ENCODE measurements around the gene PCDH9.

The PCDH9 gene

DNA sequence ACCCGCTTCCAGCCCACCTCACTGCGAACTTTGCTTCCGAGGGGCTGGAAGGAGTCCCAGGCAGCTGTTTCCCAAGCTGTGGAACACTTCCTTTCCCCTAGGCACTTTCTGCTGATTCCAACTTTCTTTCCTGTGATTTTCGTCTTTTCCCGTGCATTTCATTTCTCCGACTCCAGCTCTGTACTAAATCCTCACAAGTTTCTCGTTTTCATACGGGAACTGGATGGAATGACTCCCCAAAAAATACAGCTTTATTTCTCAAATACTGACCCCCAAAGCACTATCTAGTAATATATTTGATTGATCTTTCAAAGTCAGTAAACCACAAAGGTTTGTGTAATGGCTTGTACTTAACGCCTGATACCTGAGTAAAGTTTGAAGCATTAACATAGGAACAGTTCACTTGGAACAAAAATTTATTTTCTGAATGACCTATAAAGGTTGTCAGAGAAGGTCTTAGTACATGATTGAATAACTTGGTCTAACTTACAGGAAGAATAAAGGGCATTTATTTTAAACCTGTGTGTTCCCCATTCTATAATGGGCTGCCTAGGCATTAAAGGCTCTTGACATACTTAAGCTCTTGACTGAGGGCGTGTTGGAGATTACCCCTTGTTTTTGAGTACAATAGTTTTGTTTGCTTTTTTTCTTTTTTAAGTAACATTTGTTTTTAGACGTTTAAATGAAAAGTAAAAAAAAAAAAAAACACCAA is 1.3 kb upstream of the PCDH9 start:
- Histone ChIP-seq H3K9me3 (ENCODE audit: control insufficient read depth, insufficient read depth, low read length) (no peaks in the 10 kb centered on the region), H3K36me3 (ENCODE audit: control insufficient read depth, insufficient read depth, low read length) (no peaks in the 10 kb centered on the region), H3K27me3 (ENCODE audit: control insufficient read depth, insufficient read depth, low read length) (peaks cover 26% of the 10 kb centered on the region), H3K4me3 (ENCODE audit: low read depth, low read length) (peak overlapping the region; percentile 91), H3K9ac (ENCODE audit: low read depth, low read length) (peak overlapping the region; percentile 56), H3K4me1 (ENCODE audit: control insufficient read depth, insufficient read depth, low read length) (no peaks in the 10 kb centered on the region)

DNA sequence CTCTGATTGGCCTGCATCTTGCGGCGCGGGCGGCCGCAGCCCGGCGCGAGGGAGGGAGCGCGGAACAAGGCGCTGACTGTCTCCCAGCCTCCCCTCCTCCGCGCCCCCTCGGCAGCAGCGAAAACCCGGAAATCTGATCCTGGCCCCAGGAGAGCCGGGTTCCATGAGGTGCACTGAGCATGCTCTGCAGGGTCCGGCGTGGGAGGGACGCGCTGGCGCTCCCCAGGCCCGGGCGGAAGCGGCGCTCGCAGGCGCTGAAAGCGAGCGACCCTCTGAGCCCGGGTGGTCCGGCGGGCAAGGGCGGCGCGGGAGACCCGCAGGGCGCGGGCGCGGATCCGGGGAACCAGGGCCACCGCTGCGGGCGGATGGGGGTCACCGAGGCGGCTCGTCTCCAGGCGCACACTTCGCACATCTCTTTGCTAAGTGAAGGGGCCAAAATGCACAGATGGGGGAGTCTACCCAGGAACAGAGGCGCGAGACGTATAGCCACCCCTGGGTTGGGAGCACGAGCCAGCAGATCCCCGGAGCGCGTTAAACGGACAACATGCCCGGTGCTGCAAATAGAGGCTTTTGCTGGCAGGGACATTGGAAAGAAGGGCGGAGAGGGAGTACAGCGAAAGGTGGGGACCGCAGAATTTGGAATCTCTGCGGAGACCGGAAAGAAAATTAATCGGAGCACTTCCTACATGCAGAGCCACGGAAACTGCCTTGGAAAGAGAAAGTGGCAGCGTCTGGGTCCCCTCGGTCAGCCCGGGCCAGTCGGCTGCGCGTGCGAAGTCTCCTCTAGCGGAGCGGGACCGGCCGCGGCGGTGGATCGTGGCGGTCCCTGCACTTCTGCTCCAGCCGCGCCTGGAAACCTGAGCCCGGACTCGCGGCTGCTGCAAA is 510 bp upstream of the PCDH9 start:
- Histone ChIP-seq H3K4me3 (ENCODE audit: low read depth, low read length) (peak overlapping the region; percentile 91), H3K4me1 (ENCODE audit: control insufficient read depth, insufficient read depth, low read length) (no peaks in the 10 kb centered on the region), H3K9me3 (ENCODE audit: control insufficient read depth, insufficient read depth, low read length) (no peaks in the 10 kb centered on the region), H3K36me3 (ENCODE audit: control insufficient read depth, insufficient read depth, low read length) (no peaks in the 10 kb centered on the region), H3K27me3 (ENCODE audit: control insufficient read depth, insufficient read depth, low read length) (peaks cover 26% of the 10 kb centered on the region), H3K9ac (ENCODE audit: low read depth, low read length) (peak overlapping the region; percentile 56)

DNA sequence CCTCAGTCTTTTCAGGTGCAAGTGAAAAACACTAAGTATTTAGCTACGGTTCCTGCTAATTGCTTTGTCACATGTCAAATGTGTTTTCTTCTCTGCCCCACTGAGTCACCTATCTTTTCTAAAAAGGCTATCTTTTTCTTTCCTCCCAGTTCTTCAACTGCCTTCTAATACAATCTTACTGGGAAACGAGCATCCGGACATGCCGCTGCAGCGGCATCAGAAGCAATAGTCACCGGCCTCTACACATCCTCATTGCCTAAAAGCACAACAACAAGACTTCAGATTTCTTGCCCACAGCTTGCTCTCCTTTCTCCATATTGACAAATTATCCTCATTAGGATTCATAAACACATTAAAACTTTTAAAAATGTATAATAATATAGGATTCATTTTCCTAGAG is 1.2 kb downstream of the PCDH9 start:
- H3K27me3 ChIP-seq (ENCODE audit: control insufficient read depth, insufficient read depth, low read length): peaks cover 26% of the 10 kb centered on the region
- no peak overlapping the region for H3K9ac ChIP-seq (ENCODE audit: low read depth, low read length)
- no peaks in the 10 kb centered on the region for H3K36me3 ChIP-seq (ENCODE audit: control insufficient read depth, insufficient read depth, low read length)
- no peaks in the 10 kb centered on the region for H3K9me3 ChIP-seq (ENCODE audit: control insufficient read depth, insufficient read depth, low read length)
- H3K4me3 ChIP-seq (ENCODE audit: low read depth, low read length): peak overlapping the region; percentile 91
- peaks cover 2% of the 10 kb centered on the region for H3K4me1 ChIP-seq (ENCODE audit: control insufficient read depth, insufficient read depth, low read length)

DNA sequence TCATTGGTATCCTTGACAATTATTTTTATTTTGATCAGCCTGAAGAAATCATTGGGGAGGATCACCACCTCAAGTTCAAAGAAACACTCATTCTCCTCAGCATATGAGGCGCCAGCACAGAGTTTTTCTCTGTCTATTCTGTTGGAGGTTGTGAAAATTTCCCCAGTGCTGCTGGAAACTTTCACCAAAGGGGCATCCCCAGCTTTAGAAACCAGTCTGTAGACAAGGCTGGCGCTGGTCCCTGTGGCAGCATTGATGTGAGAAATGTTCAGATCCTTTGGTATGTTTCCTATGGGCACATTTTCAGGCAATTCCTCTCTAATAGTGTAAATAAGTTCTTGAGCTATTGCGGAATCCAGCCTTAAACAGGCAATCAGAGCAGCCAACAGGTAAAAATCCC is 2.1 kb downstream of the PCDH9 start:
- Histone ChIP-seq H3K9ac (ENCODE audit: low read depth, low read length) (no peak overlapping the region), H3K4me3 (ENCODE audit: low read depth, low read length) (no peak overlapping the region), H3K36me3 (ENCODE audit: control insufficient read depth, insufficient read depth, low read length) (no peaks in the 10 kb centered on the region), H3K27me3 (ENCODE audit: control insufficient read depth, insufficient read depth, low read length) (peaks cover 26% of the 10 kb centered on the region), H3K4me1 (ENCODE audit: control insufficient read depth, insufficient read depth, low read length) (peaks cover 3% of the 10 kb centered on the region), H3K9me3 (ENCODE audit: control insufficient read depth, insufficient read depth, low read length) (no peaks in the 10 kb centered on the region)

DNA sequence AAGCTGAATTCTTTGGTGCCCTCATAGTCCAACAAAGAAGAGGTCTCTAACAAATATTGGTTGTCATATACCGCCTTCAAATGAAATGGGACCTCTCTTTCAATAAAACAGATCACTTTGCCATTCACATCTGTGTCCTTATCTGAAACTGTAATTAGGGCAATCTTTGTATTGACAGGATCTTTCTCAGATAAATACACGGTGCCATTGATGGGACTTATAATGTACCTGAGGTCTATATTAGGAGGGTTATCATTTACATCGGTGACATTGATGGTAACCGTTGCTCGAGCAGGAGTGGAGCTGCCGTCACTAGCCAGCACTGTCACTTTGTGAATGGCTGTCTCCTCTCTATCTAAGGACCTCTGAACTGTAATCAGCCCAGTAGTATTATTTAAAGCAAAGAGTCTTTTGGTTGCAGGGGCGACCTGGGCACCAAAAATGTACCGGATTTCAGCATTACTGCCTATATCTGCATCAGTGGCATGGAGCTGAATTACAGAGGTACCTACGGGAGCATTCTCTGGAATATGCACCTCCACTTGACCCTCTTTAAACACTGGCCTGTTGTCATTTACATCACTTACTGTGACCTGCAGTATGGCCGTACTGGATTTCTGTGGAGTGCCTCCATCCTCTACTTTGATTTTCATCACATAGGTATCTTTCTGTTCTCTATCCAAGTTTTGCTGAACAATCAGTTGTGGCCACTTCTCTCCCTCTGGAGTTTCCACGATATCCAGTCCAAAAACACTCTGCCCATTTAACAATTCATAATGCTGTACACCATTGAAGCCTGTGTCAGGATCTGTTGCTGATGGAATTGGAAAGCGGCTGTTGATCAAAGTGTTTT is 2.8 kb downstream of the PCDH9 start:
- Histone ChIP-seq H3K4me1 (ENCODE audit: control insufficient read depth, insufficient read depth, low read length) (peaks cover 3% of the 10 kb centered on the region), H3K9ac (ENCODE audit: low read depth, low read length) (no peak overlapping the region), H3K36me3 (ENCODE audit: control insufficient read depth, insufficient read depth, low read length) (no peaks in the 10 kb centered on the region), H3K27me3 (ENCODE audit: control insufficient read depth, insufficient read depth, low read length) (peaks cover 26% of the 10 kb centered on the region), H3K9me3 (ENCODE audit: control insufficient read depth, insufficient read depth, low read length) (no peaks in the 10 kb centered on the region), H3K4me3 (ENCODE audit: low read depth, low read length) (no peak overlapping the region)

DNA sequence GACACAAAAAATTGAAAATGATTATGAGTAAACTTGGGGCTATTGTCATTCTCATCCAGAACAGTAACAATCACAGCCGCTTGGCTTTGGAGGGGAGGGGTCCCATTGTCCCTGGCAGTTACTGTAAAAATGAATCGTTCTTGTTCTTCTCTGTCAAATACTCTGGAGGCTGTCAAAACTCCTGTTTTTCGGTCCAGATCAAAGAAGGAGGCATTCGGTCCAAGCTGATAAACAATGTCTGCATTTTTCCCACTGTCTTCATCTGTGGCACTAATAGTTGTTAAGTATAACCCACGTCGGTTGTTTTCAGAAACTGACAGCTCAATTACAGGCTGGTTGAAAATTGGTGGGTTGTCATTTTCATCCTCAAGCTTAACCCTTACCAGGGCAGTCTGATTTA is 3.4 kb downstream of the PCDH9 start:
- H3K9me3 ChIP-seq (ENCODE audit: control insufficient read depth, insufficient read depth, low read length): no peaks in the 10 kb centered on the region
- H3K9ac ChIP-seq (ENCODE audit: low read depth, low read length): no peak overlapping the region
- H3K4me3 ChIP-seq (ENCODE audit: low read depth, low read length): no peak overlapping the region
- peaks cover 3% of the 10 kb centered on the region for H3K4me1 ChIP-seq (ENCODE audit: control insufficient read depth, insufficient read depth, low read length)
- H3K27me3 ChIP-seq (ENCODE audit: control insufficient read depth, insufficient read depth, low read length): peaks cover 26% of the 10 kb centered on the region
- no peaks in the 10 kb centered on the region for H3K36me3 ChIP-seq (ENCODE audit: control insufficient read depth, insufficient read depth, low read length)

DNA sequence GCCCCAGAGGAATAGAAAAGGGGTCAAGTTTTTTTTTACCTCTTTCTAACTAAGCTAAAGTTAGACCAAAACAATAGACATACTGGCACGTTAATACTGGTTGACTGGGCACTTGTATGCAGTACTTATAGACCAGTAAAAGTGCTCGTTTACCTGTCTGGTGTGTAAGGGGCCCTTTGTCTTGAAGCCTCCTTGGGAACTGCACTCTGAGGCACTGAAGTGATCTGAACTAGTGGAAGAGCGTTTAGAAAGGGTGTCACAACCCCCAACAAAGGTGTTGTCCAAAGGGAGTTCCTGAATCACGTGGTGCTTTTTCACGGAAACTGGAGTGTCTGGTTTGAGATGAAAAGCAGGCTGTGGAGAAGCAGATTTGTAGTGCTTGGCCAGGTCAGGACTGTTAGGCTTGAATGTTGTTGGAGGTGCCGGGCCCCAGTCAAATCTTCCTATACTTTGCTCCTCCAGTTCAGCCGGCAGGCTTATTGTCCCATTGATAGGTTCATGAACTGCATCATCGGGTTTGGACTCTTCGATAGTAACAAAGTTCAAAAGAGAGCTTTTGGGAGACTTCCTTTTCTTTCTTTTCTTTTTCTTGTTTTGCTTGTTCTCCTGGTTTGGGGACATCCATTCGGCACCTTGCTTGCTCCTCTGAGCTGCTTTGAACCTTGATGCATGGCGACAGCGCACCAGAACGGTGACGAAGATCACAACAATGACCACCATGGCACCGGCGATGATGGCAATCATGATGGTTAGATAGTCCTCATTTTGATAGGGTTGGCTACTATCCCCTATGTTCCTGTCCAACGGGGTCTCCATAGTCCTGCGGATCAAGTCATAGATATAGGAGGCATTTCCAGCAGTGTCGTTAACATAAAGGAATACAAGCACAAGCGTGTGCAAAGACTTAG is 4.6 kb downstream of the PCDH9 start:
- Histone ChIP-seq H3K27me3 (ENCODE audit: control insufficient read depth, insufficient read depth, low read length) (peaks cover 26% of the 10 kb centered on the region), H3K4me3 (ENCODE audit: low read depth, low read length) (no peak overlapping the region), H3K9ac (ENCODE audit: low read depth, low read length) (no peak overlapping the region), H3K36me3 (ENCODE audit: control insufficient read depth, insufficient read depth, low read length) (no peaks in the 10 kb centered on the region), H3K9me3 (ENCODE audit: control insufficient read depth, insufficient read depth, low read length) (no peaks in the 10 kb centered on the region), H3K4me1 (ENCODE audit: control insufficient read depth, insufficient read depth, low read length) (peaks cover 3% of the 10 kb centered on the region)

DNA sequence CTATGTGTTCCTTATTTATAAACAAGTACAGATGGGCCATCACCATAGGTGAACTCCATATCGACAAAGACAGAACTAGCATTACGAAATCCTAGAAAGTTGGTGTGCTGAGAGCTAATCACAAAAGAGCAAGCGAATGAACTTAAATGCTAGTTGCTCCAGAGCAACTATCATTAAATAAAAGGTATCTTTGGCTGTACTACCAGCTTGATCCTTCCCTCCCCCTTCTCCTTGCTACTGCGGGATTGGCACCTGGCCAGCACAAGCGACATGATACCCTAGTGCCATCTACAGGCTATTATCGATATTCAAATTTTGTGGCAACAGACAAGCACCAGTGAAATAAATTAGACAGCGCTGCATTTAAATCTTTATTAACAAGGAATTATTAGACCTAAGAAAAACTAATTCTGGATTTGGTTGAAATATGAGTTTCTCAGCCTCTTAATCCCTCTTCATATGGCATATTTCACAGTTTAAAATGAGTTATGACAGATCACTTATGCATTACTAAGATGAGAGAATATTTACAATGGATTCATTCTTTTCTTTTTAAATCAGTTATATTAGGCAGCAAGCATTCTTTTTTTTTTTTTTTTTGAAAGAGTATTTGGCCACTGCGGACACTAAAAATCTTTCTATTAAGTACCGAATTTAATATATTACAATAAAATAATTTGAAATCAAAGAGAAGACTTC is 5.8 kb downstream of the PCDH9 start:
- H3K9ac ChIP-seq (ENCODE audit: low read depth, low read length): no peak overlapping the region
- no peaks in the 10 kb centered on the region for H3K9me3 ChIP-seq (ENCODE audit: control insufficient read depth, insufficient read depth, low read length)
- no peak overlapping the region for H3K4me3 ChIP-seq (ENCODE audit: low read depth, low read length)
- peaks cover 3% of the 10 kb centered on the region for H3K4me1 ChIP-seq (ENCODE audit: control insufficient read depth, insufficient read depth, low read length)
- peaks cover 19% of the 10 kb centered on the region for H3K27me3 ChIP-seq (ENCODE audit: control insufficient read depth, insufficient read depth, low read length)
- H3K36me3 ChIP-seq (ENCODE audit: control insufficient read depth, insufficient read depth, low read length): no peaks in the 10 kb centered on the region

DNA sequence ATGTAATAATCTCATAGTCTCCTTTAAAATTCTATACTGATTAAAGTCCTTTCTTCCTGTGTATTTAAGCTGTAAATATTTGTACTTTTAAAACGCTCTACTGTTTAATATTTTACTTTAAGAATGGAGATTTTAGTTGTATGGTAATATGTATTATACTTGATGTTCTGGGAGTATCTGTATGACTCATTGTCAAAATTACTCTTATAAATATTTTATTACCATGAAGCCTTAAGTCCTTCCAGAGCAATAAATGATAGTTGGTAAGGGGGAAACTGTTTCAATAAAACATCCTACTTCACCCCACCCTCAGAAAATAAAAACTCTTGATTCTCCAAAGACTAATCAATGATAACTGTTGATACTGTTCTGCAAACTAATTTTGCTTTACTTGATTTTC is 6.4 kb downstream of the PCDH9 start:
- Histone ChIP-seq H3K9ac (ENCODE audit: low read depth, low read length) (no peak overlapping the region), H3K4me1 (ENCODE audit: control insufficient read depth, insufficient read depth, low read length) (peaks cover 3% of the 10 kb centered on the region), H3K27me3 (ENCODE audit: control insufficient read depth, insufficient read depth, low read length) (peaks cover 14% of the 10 kb centered on the region), H3K9me3 (ENCODE audit: control insufficient read depth, insufficient read depth, low read length) (no peaks in the 10 kb centered on the region), H3K36me3 (ENCODE audit: control insufficient read depth, insufficient read depth, low read length) (no peaks in the 10 kb centered on the region), H3K4me3 (ENCODE audit: low read depth, low read length) (no peak overlapping the region)

DNA sequence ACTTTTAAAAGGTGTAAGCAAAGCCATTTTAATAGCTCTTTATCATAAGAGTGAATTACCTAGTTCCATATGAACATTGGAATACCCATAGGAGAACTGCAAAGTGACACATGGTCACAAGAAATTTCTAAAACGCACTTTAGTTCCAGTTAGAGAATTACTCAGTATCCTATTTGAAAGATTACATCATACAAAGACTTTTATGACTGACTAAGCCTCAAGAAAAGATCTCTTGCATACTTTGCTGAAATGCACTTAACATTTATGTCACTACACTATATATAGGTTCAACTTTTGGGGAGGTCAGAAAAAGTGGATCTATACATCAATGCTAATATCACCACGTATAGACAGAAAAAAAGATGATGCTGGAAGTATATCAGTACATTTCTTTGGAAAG is 7.1 kb downstream of the PCDH9 start:
- no peaks in the 10 kb centered on the region for H3K36me3 ChIP-seq (ENCODE audit: control insufficient read depth, insufficient read depth, low read length)
- H3K9me3 ChIP-seq (ENCODE audit: control insufficient read depth, insufficient read depth, low read length): no peaks in the 10 kb centered on the region
- no peak overlapping the region for H3K9ac ChIP-seq (ENCODE audit: low read depth, low read length)
- no peak overlapping the region for H3K4me3 ChIP-seq (ENCODE audit: low read depth, low read length)
- H3K27me3 ChIP-seq (ENCODE audit: control insufficient read depth, insufficient read depth, low read length): peaks cover 6% of the 10 kb centered on the region
- peaks cover 3% of the 10 kb centered on the region for H3K4me1 ChIP-seq (ENCODE audit: control insufficient read depth, insufficient read depth, low read length)
